MM.1S (cell line): ENCODE measurements around the gene KCNS1.

Experiments
- DNase-seq: peaks from one replicate; pipeline ENCODE4 v3.0.0-alpha.2; 2015
- H2AFZ ChIP-seq: fragments of 300-600 bp; sonication (generic); 2 replicates; pipeline ENCODE4 v1.6.0; 2016; ENCODE audit warnings: antibody characterized with exemption, low read length
- H3F3A ChIP-seq: fragments of 300-600 bp; sonication (generic); 2 replicates; pipeline ENCODE4 v1.6.1; 2016; ENCODE audit warnings: mild to moderate bottlenecking, antibody characterized with exemption, low read length, moderate library complexity, mixed read lengths; ENCODE audit not compliant: insufficient read depth
- H3K27ac ChIP-seq: fragments of 300-600 bp; sonication (generic); 2 replicates; pipeline ENCODE4 v1.5.1; 2016; ENCODE audit warnings: mild to moderate bottlenecking, low read length
- H3K27me3 ChIP-seq: fragments of 300-600 bp; sonication (generic); replicated peaks from 2 replicates; pipeline ENCODE4 v1.6.0; 2016; ENCODE audit warnings: low read length; ENCODE audit not compliant: insufficient read depth
- H3K36me3 ChIP-seq: fragments of 300-600 bp; sonication (generic); replicated peaks from 2 replicates; pipeline ENCODE4 v1.6.1; 2016; ENCODE audit warnings: mild to moderate bottlenecking, low read length, mixed read lengths; ENCODE audit not compliant: insufficient read depth
- H3K4me1 ChIP-seq: fragments of 300-600 bp; sonication (generic); 2 replicates; pipeline ENCODE4 v1.6.1; 2016; ENCODE audit warnings: low read length, mixed read lengths
- H3K4me2 ChIP-seq: fragments of 300-600 bp; sonication (generic); 2 replicates; pipeline ENCODE4 v1.6.0; 2016; ENCODE audit warnings: low read depth, low read length
- H3K4me3 ChIP-seq: fragments of 300-600 bp; sonication (generic); 2 replicates; pipeline ENCODE4 v1.5.1; 2016; ENCODE audit warnings: low read length, mixed read lengths
- H3K79me2 ChIP-seq: fragments of 300-600 bp; sonication (generic); 2 replicates; pipeline ENCODE4 v1.6.1; 2016; ENCODE audit warnings: mixed run types, low read length, mixed read lengths
- H3K9ac ChIP-seq: fragments of 300-600 bp; sonication (generic); 2 replicates; pipeline ENCODE4 v1.6.1; 2016; ENCODE audit warnings: low read length, mixed read lengths
- H3K9me2 ChIP-seq: fragments of 300-600 bp; sonication (generic); replicated peaks from 2 replicates; pipeline ENCODE4 v1.6.1; 2016; ENCODE audit warnings: mild to moderate bottlenecking, low read length, mixed read lengths; ENCODE audit not compliant: insufficient read depth
- H3K9me3 ChIP-seq: fragments of 300-600 bp; sonication (generic); replicated peaks from 2 replicates; pipeline ENCODE4 v1.6.1; 2016; ENCODE audit warnings: mild to moderate bottlenecking, low read length, mixed read lengths; ENCODE audit not compliant: insufficient read depth
- H4K20me1 ChIP-seq: fragments of 300-600 bp; sonication (generic); 2 replicates; pipeline ENCODE4 v1.6.1; 2016; ENCODE audit warnings: mild to moderate bottlenecking, low read length, moderate library complexity, mixed read lengths; ENCODE audit not compliant: insufficient read depth
- EZH2 ChIP-seq: fragments of 300-600 bp; sonication (generic); optimal IDR thresholded peaks from 2 replicates; pipeline ENCODE3; 2017; ENCODE audit warnings: low read depth, mild to moderate bottlenecking, antibody characterized with exemption, low read length, mixed read lengths
- EZH2phosphoT487 ChIP-seq: fragments of 300-600 bp; sonication (generic); IDR thresholded peaks from 2 replicates; pipeline ENCODE4 v1.6.1; 2018; ENCODE audit warnings: antibody characterized with exemption, low read length
- TF ChIP-seq, protein P1 (sequence below): fragments of 300-600 bp; sonication (generic); IDR thresholded peaks from 2 replicates; pipeline ENCODE4 v1.5.1; 2016; ENCODE audit warnings: antibody characterized with exemption, low read length, mixed read lengths

Gene KCNS1

DNA sequence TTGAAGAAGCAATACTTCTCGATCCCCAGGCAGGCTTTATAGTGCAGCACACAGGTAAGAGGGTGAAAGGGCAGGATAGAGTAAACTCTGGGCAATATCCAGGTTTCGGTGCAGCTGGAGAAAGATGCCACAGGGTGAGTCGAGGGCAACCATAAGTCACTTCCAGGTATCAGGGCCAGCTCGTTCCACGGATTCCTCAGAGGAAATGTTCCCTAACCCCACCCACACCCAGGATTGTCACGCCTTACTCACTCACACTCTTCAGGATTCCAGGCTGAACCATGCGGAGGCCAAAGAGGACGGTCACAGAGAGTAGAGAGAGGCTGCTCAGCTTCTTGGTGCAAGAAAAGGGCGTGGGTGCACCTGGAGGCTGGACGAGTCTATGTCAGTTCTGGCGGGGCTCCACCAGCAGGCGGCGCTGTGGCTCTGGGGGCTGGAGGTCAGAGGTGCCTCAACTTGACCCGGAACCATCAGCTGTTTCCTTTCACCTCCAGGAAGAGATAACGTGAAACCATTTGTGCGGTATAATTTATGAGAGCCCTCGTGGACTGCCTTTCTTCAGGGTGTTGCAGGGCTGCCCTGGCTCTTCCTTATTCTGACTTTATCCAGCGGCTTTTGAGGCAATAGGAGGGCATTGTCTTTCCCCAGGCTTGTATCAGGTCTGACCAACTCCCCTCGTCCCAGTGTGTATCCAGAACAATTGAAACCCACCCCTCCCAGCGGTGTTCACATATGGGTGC is 37.8 kb upstream of the KCNS1 start:
- H3K4me2 ChIP-seq: peak overlapping the region; percentile 15; the same call in 1 of the 2 replicates
- H3K9me2 ChIP-seq: no peaks in the 10 kb centered on the region
- no peaks in the 10 kb centered on the region for H4K20me1 ChIP-seq
- H3K4me1 ChIP-seq: no peaks in the 10 kb centered on the region
- no peak for TF ChIP-seq EZH2phosphoT487
- no peak for TF ChIP-seq EZH2
- TF ChIP-seq, protein P1, sequence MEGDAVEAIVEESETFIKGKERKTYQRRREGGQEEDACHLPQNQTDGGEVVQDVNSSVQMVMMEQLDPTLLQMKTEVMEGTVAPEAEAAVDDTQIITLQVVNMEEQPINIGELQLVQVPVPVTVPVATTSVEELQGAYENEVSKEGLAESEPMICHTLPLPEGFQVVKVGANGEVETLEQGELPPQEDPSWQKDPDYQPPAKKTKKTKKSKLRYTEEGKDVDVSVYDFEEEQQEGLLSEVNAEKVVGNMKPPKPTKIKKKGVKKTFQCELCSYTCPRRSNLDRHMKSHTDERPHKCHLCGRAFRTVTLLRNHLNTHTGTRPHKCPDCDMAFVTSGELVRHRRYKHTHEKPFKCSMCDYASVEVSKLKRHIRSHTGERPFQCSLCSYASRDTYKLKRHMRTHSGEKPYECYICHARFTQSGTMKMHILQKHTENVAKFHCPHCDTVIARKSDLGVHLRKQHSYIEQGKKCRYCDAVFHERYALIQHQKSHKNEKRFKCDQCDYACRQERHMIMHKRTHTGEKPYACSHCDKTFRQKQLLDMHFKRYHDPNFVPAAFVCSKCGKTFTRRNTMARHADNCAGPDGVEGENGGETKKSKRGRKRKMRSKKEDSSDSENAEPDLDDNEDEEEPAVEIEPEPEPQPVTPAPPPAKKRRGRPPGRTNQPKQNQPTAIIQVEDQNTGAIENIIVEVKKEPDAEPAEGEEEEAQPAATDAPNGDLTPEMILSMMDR: peak; percentile 89
- DNase-seq: peak; percentile 59
- no peak overlapping the region for H3K4me3 ChIP-seq
- peak overlapping the region; percentile 42 for H2AFZ ChIP-seq
- no peaks in the 10 kb centered on the region for H3K9me3 ChIP-seq
- H3K36me3 ChIP-seq: no peaks in the 10 kb centered on the region
- H3F3A ChIP-seq: no peaks in the 10 kb centered on the region
- H3K9ac ChIP-seq: no peak overlapping the region
- H3K27me3 ChIP-seq: no peaks in the 10 kb centered on the region
- H3K27ac ChIP-seq: no peak overlapping the region
- no peaks in the 10 kb centered on the region for H3K79me2 ChIP-seq

DNA sequence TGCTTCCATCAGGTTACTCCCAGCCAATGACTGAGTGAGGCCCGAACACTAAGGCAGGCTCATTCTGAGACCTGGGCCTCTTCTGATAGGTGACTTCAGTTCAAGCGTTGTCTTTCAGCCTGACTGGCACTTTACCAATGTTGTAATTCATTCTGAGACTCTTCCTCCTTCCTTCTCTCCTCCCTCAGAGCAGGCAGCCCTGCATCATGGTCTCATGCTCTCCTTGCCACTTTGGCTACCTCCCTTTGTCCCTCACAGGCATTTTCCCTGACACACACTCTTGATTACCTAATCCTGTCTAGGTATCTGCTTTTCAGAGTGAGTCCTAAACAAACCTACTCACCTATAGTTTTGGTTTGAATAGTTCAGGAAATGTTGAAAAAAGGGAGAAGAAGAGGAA is 36.0 kb upstream of the KCNS1 start:
- no peaks in the 10 kb centered on the region for H4K20me1 ChIP-seq
- H3K4me3 ChIP-seq: no peak overlapping the region
- TF ChIP-seq EZH2phosphoT487 (no peak), EZH2 (no peak)
- TF ChIP-seq, protein P1: no peak

DNA sequence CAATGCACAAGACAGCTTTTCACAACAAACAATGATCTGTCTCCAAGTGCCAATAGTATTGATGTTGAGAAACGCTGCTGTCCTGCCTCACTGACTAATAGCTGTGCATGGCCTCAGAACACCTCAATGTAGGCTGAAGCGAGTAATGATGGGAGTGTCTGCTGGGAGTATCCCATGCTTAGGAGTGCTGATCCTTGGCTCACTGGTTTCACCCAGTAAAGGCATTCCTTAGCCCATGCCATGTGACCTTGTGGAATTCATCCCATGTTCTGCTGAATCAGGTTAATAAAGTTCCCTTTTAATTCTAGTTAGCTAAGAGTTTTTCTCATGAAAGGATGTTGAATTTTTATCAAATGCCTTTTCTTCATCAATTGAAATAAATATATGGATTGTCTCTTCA is 27.2 kb upstream of the KCNS1 start:
- no peaks in the 10 kb centered on the region for H3K36me3 ChIP-seq
- DNase-seq: no peak
- H3K4me2 ChIP-seq: no peak overlapping the region
- H3K9me2 ChIP-seq: no peaks in the 10 kb centered on the region
- H3K4me1 ChIP-seq: no peaks in the 10 kb centered on the region
- no peak overlapping the region for H2AFZ ChIP-seq
- H3K9me3 ChIP-seq: no peaks in the 10 kb centered on the region
- no peak overlapping the region for H3K4me3 ChIP-seq
- H3K9ac ChIP-seq: no peak overlapping the region
- no peaks in the 10 kb centered on the region for H3F3A ChIP-seq
- TF ChIP-seq EZH2phosphoT487 (no peak), EZH2 (no peak)
- TF ChIP-seq, protein P1: no peak
- no peaks in the 10 kb centered on the region for H4K20me1 ChIP-seq
- H3K79me2 ChIP-seq: no peaks in the 10 kb centered on the region
- no peaks in the 10 kb centered on the region for H3K27me3 ChIP-seq
- H3K27ac ChIP-seq: no peak overlapping the region

More for the DNA sequence above, 36.0 kb upstream of the KCNS1 start:
- Histone ChIP-seq H3K9me2 (no peaks in the 10 kb centered on the region), H3K27me3 (no peaks in the 10 kb centered on the region), H3K27ac (no peak overlapping the region), H3K9ac (no peak overlapping the region), H3K9me3 (no peaks in the 10 kb centered on the region), H3K4me2 (no peak overlapping the region), H2AFZ (no peak overlapping the region), H3K36me3 (no peaks in the 10 kb centered on the region), H3K79me2 (no peaks in the 10 kb centered on the region), H3K4me1 (no peaks in the 10 kb centered on the region), H3F3A (no peaks in the 10 kb centered on the region)
- DNase-seq: no peak
